ENCODE data around the gene TMTC4.

Gene TMTC4

GRCh38 chr13:100674872-100675660, 471 bp upstream of the TMTC4 start (continued):
- TF ChIP-seq ZNF2 (tag by site-specific recombination; IDR thresholded peaks at IDR 0.05) (no peak), FEZF1 (tag by site-specific recombination; IDR thresholded peaks at IDR 0.05) (no peak), ZBTB44 (tag by site-specific recombination; IDR thresholded peaks at IDR 0.05) (no peak), ZNF600 (tag by site-specific recombination; IDR thresholded peaks at IDR 0.05) (peak; percentile 34; the same call in 1 of the 2 replicates), ZNF416 (tag by site-specific recombination; IDR thresholded peaks at IDR 0.05) (no peak), ZNF184 (tag by site-specific recombination; IDR thresholded peaks at IDR 0.05) (no peak), ZNF792 (tag by site-specific recombination; IDR thresholded peaks at IDR 0.05) (no peak), ZBTB10 (tag by site-specific recombination; IDR thresholded peaks at IDR 0.05) (peak; percentile 87), ZBTB21 (tag by site-specific recombination; IDR thresholded peaks at IDR 0.05) (0 out of 2 replicates have a peak, but pooled peaks have one; percentile 60), ZNF24 (tag by site-specific recombination; IDR thresholded peaks at IDR 0.05) (no peak), ZBTB6 (tag by site-specific recombination; IDR thresholded peaks at IDR 0.05) (no peak), ZFP3 (tag by site-specific recombination; IDR thresholded peaks at IDR 0.05; ENCODE audit: low read depth) (no peak), ZNF777 (tag by site-specific recombination; IDR thresholded peaks at IDR 0.05; ENCODE audit: borderline replicate concordance) (no peak), PRDM6 (tag by site-specific recombination; IDR thresholded peaks at IDR 0.05) (no peak), ZNF747 (tag by site-specific recombination; IDR thresholded peaks at IDR 0.05) (no peak), ZNF548 (tag by site-specific recombination; IDR thresholded peaks at IDR 0.05) (no peak), ZNF549 (tag by site-specific recombination; IDR thresholded peaks at IDR 0.05) (no peak), ZNF623 (tag by site-specific recombination; IDR thresholded peaks at IDR 0.05) (no peak), SP2 (tag by site-specific recombination; IDR thresholded peaks at IDR 0.05) (peak; percentile 96), ZNF266 (tag by site-specific recombination; IDR thresholded peaks at IDR 0.05; ENCODE audit: low read depth) (no peak), ZBTB8A (tag by site-specific recombination; IDR thresholded peaks at IDR 0.05) (peak; percentile 66), ZNF514 (tag by site-specific recombination; IDR thresholded peaks at IDR 0.05) (no peak), TRIM28 (IDR thresholded peaks at IDR 0.05; ENCODE audit: borderline replicate concordance, low read length) (no peak)
- TF ChIP-seq, protein P1, sequence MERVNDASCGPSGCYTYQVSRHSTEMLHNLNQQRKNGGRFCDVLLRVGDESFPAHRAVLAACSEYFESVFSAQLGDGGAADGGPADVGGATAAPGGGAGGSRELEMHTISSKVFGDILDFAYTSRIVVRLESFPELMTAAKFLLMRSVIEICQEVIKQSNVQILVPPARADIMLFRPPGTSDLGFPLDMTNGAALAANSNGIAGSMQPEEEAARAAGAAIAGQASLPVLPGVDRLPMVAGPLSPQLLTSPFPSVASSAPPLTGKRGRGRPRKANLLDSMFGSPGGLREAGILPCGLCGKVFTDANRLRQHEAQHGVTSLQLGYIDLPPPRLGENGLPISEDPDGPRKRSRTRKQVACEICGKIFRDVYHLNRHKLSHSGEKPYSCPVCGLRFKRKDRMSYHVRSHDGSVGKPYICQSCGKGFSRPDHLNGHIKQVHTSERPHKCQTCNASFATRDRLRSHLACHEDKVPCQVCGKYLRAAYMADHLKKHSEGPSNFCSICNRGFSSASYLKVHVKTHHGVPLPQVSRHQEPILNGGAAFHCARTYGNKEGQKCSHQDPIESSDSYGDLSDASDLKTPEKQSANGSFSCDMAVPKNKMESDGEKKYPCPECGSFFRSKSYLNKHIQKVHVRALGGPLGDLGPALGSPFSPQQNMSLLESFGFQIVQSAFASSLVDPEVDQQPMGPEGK (tag by site-specific recombination; IDR thresholded peaks at IDR 0.05), result peak; percentile 96
- TF ChIP-seq, protein P2, sequence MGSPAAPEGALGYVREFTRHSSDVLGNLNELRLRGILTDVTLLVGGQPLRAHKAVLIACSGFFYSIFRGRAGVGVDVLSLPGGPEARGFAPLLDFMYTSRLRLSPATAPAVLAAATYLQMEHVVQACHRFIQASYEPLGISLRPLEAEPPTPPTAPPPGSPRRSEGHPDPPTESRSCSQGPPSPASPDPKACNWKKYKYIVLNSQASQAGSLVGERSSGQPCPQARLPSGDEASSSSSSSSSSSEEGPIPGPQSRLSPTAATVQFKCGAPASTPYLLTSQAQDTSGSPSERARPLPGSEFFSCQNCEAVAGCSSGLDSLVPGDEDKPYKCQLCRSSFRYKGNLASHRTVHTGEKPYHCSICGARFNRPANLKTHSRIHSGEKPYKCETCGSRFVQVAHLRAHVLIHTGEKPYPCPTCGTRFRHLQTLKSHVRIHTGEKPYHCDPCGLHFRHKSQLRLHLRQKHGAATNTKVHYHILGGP (tag by site-specific recombination; IDR thresholded peaks at IDR 0.05), result no peak
- TF ChIP-seq, protein P3, sequence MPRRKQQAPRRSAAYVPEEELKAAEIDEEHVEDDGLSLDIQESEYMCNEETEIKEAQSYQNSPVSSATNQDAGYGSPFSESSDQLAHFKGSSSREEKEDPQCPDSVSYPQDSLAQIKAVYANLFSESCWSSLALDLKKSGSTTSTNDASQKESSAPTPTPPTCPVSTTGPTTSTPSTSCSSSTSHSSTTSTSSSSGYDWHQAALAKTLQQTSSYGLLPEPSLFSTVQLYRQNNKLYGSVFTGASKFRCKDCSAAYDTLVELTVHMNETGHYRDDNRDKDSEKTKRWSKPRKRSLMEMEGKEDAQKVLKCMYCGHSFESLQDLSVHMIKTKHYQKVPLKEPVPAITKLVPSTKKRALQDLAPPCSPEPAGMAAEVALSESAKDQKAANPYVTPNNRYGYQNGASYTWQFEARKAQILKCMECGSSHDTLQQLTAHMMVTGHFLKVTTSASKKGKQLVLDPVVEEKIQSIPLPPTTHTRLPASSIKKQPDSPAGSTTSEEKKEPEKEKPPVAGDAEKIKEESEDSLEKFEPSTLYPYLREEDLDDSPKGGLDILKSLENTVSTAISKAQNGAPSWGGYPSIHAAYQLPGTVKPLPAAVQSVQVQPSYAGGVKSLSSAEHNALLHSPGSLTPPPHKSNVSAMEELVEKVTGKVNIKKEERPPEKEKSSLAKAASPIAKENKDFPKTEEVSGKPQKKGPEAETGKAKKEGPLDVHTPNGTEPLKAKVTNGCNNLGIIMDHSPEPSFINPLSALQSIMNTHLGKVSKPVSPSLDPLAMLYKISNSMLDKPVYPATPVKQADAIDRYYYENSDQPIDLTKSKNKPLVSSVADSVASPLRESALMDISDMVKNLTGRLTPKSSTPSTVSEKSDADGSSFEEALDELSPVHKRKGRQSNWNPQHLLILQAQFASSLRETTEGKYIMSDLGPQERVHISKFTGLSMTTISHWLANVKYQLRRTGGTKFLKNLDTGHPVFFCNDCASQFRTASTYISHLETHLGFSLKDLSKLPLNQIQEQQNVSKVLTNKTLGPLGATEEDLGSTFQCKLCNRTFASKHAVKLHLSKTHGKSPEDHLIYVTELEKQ (tag by site-specific recombination; IDR thresholded peaks at IDR 0.05; ENCODE audit: borderline replicate concordance), result no peak
